Duodenal mucosa (tissue), 2 donors: Measurements from ENCODE around the gene TMA16.
"Not testable (repeated sequence)": the region's sequence is repeated elsewhere in the genome, so short reads cannot be mapped to it uniquely, and the experiment has no call there.

Experiments used
- H3K27ac ChIP-seq: one replicate; pipeline ENCODE4 v1.7.0; 2013; ENCODE audit warnings: low read depth, low read length
- H3K27me3 ChIP-seq, 2 donors: one replicate each; pipeline ENCODE4 v1.7.0; 2013; ENCODE audit warnings: low read length in 2 of 2, control low read depth in 1 of 2; ENCODE audit not compliant: insufficient read depth in 2 of 2, control insufficient read depth in 1 of 2
- H3K36me3 ChIP-seq, 2 donors: one replicate each; pipeline ENCODE4 v1.7.0; 2013; ENCODE audit warnings: low read length in 2 of 2, control low read depth in 1 of 2; ENCODE audit not compliant: insufficient read depth in 2 of 2, control insufficient read depth in 1 of 2
- H3K4me1 ChIP-seq, 2 donors: one replicate each; pipeline ENCODE4 v1.7.0; 2013; ENCODE audit warnings: low read length in 2 of 2, control low read depth in 1 of 2; ENCODE audit not compliant: insufficient read depth in 2 of 2, control insufficient read depth in 1 of 2
- H3K4me3 ChIP-seq, 2 donors: one replicate each; pipeline ENCODE4 v1.7.0; 2013; ENCODE audit warnings: low read length in 2 of 2, low read depth in 1 of 2
- H3K9ac ChIP-seq, 2 donors: one replicate each; pipeline ENCODE4 v1.7.0; 2013; ENCODE audit warnings: low read length in 2 of 2, low read depth in 1 of 2
- H3K9me3 ChIP-seq, 2 donors: one replicate each; pipeline ENCODE4 v1.7.0; 2013; ENCODE audit warnings: low read length in 2 of 2, control low read depth in 1 of 2; ENCODE audit not compliant: control insufficient read depth in 1 of 2

TMA16 gene

DNA sequence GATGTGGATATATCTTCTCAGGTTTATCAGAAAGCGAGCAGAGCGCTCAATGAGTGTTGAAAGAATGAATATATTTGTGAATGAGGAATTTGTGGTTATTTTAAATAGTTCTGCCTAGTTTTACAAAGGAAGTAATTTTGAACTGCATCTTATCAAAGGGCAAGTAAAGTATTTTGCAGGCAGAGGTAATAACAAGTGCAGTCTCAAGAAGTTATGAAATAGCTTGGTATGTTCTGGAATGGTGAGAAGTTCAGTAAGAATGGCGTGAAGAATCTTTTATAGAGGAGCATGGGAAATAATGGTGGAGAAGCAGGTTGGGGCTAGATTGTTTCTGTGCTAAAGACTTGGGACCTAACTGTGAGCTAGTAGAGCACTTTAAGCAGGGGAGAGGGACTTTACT is 10.9 kb downstream of the TMA16 start:
- no peaks in the 10 kb centered on the region for H3K4me1 ChIP-seq
- H3K9ac ChIP-seq, result no peak overlapping the region
- H3K27me3 ChIP-seq, result no peaks in the 10 kb centered on the region
- H3K4me3 ChIP-seq, result no peak overlapping the region
- no peak overlapping the region for H3K27ac ChIP-seq
- peaks cover 4 to 15% of the 10 kb centered on the region in 2 donors for H3K36me3 ChIP-seq
- no peaks in the 10 kb centered on the region for H3K9me3 ChIP-seq

DNA sequence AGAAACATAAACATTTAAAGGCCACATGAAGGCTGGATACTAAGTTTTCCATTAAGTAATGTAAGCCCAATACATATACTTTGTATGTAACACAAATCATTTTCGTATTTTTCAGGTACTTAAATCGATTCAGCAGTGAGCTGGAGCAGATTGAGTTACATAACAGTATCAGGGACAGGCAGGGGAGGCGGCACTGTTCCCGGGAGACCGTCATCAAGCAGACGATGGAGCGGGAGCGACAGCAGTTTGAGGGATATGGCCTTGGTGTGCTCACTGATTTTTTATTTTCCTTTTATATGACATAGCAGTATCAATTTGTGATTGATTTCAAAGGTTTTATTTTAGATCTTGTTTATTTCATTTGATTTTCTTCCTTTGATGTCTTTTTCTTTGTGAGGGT is 20.7 kb downstream of the TMA16 start:
- H3K27me3 ChIP-seq, result no peaks in the 10 kb centered on the region
- H3K9me3 ChIP-seq, result no peaks in the 10 kb centered on the region
- H3K9ac ChIP-seq, result no peak overlapping the region
- no peaks in the 10 kb centered on the region for H3K4me1 ChIP-seq
- no peak overlapping the region for H3K4me3 ChIP-seq
- peaks cover 11 to 60% of the 10 kb centered on the region in 2 donors for H3K36me3 ChIP-seq
- H3K27ac ChIP-seq, result no peak overlapping the region

DNA sequence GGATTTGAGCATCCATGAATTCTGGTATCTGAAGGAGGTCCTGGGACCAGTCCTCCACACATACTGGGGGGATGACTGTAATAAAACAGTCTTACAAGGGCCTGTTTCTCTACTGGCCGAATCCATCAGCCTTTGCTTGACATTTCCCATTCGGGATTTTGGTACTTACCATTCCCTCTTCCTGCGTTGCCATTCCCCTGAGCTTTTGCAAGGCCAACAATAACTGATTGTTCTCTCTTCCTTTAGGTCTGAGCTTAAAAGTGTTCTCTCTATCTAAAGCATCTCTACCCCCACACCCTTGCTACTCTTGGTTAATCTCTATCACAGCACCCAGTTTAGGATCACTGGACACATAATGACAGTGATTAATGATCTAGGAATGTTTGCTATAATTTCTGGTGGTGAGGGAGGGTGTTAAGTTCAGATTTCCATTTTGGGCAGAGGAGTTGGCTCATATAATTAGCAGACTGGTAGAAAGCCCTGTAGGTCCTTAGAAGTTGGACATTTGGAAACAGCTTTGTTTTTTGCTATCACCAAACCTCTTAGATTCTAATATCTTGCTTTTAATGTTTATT is 29.4 kb downstream of the TMA16 start:
- Histone ChIP-seq H3K27me3 (no peaks in the 10 kb centered on the region), H3K36me3 (peaks cover 15 to 40% of the 10 kb centered on the region in 2 donors)

DNA sequence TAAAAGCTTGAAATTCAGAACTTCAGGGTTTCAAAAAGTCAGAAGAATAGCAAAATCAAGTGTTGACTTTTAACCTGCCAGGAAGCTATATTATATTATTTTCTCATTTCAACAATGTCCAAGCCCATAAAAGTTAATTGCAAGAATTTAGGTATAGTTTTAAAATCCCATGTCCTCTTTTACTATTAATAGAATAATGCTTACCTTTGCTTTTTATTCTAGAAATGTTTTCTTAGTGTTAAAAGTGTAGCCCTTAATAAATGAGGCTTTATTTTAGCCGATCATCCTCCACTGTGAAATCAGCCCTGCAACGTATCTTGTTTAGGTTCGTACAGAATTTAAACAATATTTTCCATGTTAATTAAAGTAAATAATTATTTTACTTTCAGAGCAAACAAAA is 31.5 kb downstream of the TMA16 start:
- Histone ChIP-seq H3K27me3 (no peaks in the 10 kb centered on the region), H3K36me3 (peaks cover 15 to 32% of the 10 kb centered on the region in 2 donors), H3K9me3 (no peaks in the 10 kb centered on the region), H3K9ac (no peak overlapping the region), H3K4me3 (no peak overlapping the region), H3K27ac (no peak overlapping the region), H3K4me1 (no peaks in the 10 kb centered on the region)

More for the DNA sequence above, 29.4 kb downstream of the TMA16 start:
- no peak overlapping the region for H3K9ac ChIP-seq
- H3K4me3 ChIP-seq, result no peak overlapping the region
- no peaks in the 10 kb centered on the region for H3K9me3 ChIP-seq
- H3K4me1 ChIP-seq, result no peaks in the 10 kb centered on the region
- H3K27ac ChIP-seq, result no peak overlapping the region

DNA sequence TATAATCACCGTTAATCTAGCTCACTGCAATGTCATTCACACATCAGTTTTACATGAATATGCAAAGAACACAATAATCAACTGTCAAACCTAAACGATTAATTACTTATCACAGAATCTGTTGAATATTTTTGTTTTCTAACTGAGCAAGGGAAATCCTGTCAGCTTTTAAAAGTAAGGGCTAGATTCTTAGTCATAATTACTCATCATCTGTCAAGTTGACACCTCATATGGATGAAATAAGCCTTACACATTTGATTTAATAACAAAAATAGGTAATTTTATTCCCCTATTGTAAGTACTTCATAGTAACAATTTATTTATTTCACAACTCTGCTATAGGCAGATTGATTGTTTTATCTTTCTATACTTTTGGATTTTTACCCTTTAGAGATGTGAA is 32.7 kb downstream of the TMA16 start:
- H3K27ac ChIP-seq, result no peak overlapping the region
- no peak overlapping the region for H3K4me3 ChIP-seq
- no peaks in the 10 kb centered on the region for H3K9me3 ChIP-seq
- no peaks in the 10 kb centered on the region for H3K4me1 ChIP-seq
- no peaks in the 10 kb centered on the region for H3K27me3 ChIP-seq
- H3K36me3 ChIP-seq, result peaks cover 15 to 32% of the 10 kb centered on the region in 2 donors
- H3K9ac ChIP-seq, result no peak overlapping the region

DNA sequence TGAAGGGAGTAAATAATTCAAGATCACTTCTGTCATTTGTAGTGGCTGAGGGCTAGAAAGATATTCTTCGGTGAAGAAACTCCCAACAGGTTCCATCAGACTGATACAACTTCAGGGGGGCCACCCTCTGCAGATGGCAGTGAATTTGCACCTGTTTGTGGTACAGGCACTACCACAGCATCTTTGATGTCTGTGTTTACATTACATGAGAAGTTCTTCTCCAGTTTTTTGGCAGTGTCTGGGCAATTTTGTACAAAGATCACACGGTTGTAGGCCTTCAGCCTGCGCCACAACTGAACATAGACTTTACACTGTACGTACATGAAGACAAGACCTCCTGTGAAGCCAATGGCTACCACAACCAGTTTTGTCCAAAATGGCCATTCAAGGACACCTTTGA is 34.2 kb downstream of the TMA16 start:
- H3K9me3 ChIP-seq, result no peaks in the 10 kb centered on the region
- peaks cover 15 to 27% of the 10 kb centered on the region in 2 donors for H3K36me3 ChIP-seq
- H3K27ac ChIP-seq, result no peak overlapping the region
- H3K4me3 ChIP-seq, result no peak overlapping the region
- H3K9ac ChIP-seq, result no peak overlapping the region
- no peaks in the 10 kb centered on the region for H3K4me1 ChIP-seq
- H3K27me3 ChIP-seq, result no peaks in the 10 kb centered on the region

DNA sequence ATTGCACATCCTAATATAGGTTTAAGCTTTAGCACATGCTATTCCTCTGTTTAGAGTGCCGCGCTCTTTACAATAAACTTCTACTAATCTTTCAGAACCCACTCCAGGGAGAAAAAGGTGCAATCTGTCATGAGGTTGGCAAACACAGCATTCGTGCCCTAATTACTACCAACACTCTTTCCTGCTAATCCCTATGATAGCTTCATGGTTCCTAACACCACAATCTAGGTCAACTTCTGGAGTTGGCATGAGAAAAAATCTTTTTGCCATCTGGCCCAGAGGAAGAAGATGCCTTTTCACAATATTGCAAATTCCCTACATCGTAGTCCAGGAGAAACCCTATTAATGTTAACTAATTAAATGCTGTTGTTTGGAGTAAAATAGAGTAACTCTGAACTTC is 39.6 kb downstream of the TMA16 start:
- no peaks in the 10 kb centered on the region for H3K4me1 ChIP-seq
- no peaks in the 10 kb centered on the region for H3K27me3 ChIP-seq
- no peak overlapping the region for H3K9ac ChIP-seq
- peaks cover 3 to 5% of the 10 kb centered on the region in 2 donors for H3K36me3 ChIP-seq
- H3K27ac ChIP-seq, result no peak overlapping the region
- no peaks in the 10 kb centered on the region for H3K9me3 ChIP-seq
- no peak overlapping the region for H3K4me3 ChIP-seq

DNA sequence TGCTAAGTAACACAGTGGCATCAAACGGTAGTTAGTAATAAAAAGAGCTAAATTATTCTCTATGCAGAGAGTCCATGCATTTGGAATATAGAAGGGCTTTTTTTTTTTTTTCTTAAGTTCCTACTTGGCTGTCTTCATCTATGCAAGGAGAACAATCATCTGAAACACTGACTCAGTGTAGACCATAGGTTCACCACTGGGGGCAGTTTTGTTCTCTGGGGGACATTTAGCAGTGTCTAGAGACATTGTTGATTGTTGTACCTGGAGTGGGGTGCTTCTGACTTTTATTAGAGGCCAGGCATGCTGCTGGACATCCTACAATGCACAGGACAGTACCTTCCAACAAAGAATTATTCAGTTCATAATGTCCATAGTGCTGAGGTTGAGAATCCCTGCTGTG is 41.2 kb downstream of the TMA16 start:
- no peak overlapping the region for H3K27ac ChIP-seq
- H3K27me3 ChIP-seq, result no peaks in the 10 kb centered on the region
- no peak overlapping the region for H3K4me3 ChIP-seq
- H3K36me3 ChIP-seq, result no peaks in the 10 kb centered on the region
- no peaks in the 10 kb centered on the region for H3K4me1 ChIP-seq
- H3K9me3 ChIP-seq, result no peaks in the 10 kb centered on the region
- no peak overlapping the region for H3K9ac ChIP-seq

DNA sequence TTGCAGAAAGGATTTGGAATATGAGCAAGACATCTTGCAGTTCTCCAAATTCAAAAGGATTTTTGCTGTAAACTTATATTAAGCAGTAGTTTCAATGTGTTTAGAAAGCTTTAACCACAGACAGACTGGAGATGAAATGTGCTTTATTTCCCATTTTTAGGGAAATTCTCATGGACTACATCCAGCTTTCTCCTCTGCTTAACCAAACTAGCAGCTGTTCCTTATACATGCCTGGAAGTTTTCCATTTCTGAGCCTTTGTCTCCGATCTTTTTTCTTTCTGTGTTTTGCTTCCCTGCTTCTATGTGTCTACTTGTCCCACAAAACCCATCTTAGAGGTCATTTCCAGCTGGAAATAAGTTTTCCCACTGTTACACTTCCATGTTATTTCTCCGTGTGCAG is 41.6 kb downstream of the TMA16 start:
- no peaks in the 10 kb centered on the region for H3K4me1 ChIP-seq
- no peak overlapping the region for H3K4me3 ChIP-seq
- H3K9me3 ChIP-seq, result no peaks in the 10 kb centered on the region
- no peak overlapping the region for H3K27ac ChIP-seq
- no peaks in the 10 kb centered on the region for H3K27me3 ChIP-seq
- no peaks in the 10 kb centered on the region for H3K36me3 ChIP-seq
- no peak overlapping the region for H3K9ac ChIP-seq

DNA sequence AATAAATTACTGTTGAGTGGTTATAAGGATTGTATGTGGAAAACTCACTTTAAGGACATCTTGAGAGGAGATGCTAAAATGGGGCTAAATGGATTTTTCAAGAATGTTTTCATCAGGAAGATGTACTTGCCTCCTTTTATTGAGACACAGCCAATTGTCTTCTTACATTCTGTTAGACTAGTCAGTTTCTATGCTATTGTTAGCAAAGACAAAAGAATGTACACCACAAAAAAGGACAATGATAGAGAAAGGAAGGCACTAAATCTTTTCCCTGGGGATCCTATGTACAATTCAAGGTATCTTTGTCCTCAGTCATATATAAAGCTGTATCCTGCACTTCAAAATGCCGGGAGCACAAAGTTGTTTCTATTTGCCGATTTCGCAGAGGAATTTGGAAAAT is 42.6 kb downstream of the TMA16 start:
- no peaks in the 10 kb centered on the region for H3K27me3 ChIP-seq
- H3K9ac ChIP-seq, result no peak overlapping the region
- H3K9me3 ChIP-seq, result no peaks in the 10 kb centered on the region
- no peak overlapping the region for H3K4me3 ChIP-seq
- H3K4me1 ChIP-seq, result no peaks in the 10 kb centered on the region
- H3K36me3 ChIP-seq, result peaks cover 0 to 1% of the 10 kb centered on the region in 2 donors
- no peak overlapping the region for H3K27ac ChIP-seq

DNA sequence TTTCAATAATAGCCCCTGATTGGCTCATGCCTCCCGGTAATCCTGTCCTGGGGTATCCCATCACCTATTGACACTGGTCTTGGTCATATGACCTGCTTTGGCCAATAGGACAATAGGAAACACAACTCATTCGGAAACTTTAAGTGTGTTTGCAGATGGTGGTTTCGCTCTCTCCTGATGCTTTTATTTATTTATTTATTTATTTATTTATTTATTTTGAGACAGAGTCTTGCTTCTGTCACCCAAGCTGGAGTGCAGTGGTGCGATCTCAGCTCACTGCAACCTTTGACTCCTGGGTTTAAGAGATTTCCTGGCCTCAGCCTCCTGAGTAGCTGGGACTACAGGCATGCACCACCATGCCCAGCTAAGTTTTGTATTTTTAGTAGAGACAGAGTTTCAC is 44.3 kb downstream of the TMA16 start:
- not testable (repeated sequence) for H3K9me3 ChIP-seq, H3K4me1 ChIP-seq, H3K4me3 ChIP-seq, H3K27ac ChIP-seq, H3K27me3 ChIP-seq, H3K9ac ChIP-seq, H3K36me3 ChIP-seq
